COLO829 (cell line): Measurements from ENCODE around the gene MAP2.
A peak's percentile ranks its signal among the peaks of the same experiment; 100 is the strongest.

ENCODE experiments used
- DNase-seq: peaks from one replicate; pipeline ENCODE4 v3.0.0; 2012; ENCODE audit warnings: low spot score

MAP2 gene

GRCh38 chr2:209533391-209533790 is 109.5 kb downstream of the MAP2 start:
- no peak for DNase-seq

- no peak for DNase-seq
These were observed 110.4 kb downstream of the MAP2 start for GRCh38 chr2:209534228-209534627.

- DNase-seq, result no peak
These were observed 112.5 kb downstream of the MAP2 start for GRCh38 chr2:209536363-209536762.

- DNase-seq, result peak; percentile 30
These were observed 123.9 kb downstream of the MAP2 start for GRCh38 chr2:209547726-209548125.

GRCh38 chr2:209549589-209549988 is 125.7 kb downstream of the MAP2 start:
- no peak for DNase-seq

GRCh38 chr2:209553913-209554312 is 130.1 kb downstream of the MAP2 start:
- DNase-seq, result no peak

- peak; percentile 70 for DNase-seq
These were observed 132.6 kb downstream of the MAP2 start for GRCh38 chr2:209556354-209556961.

GRCh38 chr2:209560911-209561310 is 137.1 kb downstream of the MAP2 start:
- DNase-seq, result peak; percentile 60

GRCh38 chr2:209563453-209563852 is 139.6 kb downstream of the MAP2 start:
- DNase-seq, result no peak

- DNase-seq, result no peak
These were observed 141.0 kb downstream of the MAP2 start for GRCh38 chr2:209564816-209565215.

- DNase-seq, result no peak
These were observed 142.2 kb downstream of the MAP2 start for GRCh38 chr2:209565896-209566582.

- DNase-seq, result no peak
These were observed 146.3 kb downstream of the MAP2 start for GRCh38 chr2:209570194-209570593.

GRCh38 chr2:209574515-209574914 is 150.7 kb downstream of the MAP2 start:
- no peak for DNase-seq

- no peak for DNase-seq
These were observed 153.8 kb downstream of the MAP2 start for GRCh38 chr2:209577376-209578357.

- no peak for DNase-seq
These were observed 154.7 kb downstream of the MAP2 start for GRCh38 chr2:209578394-209579001.

GRCh38 chr2:209579230-209579749 is 155.4 kb downstream of the MAP2 start:
- DNase-seq, result no peak

GRCh38 chr2:209581040-209581439 is 157.2 kb downstream of the MAP2 start:
- DNase-seq, result no peak

- DNase-seq, result no peak
These were observed 158.4 kb downstream of the MAP2 start for GRCh38 chr2:209582281-209582680.

GRCh38 chr2:209584472-209584871 is 160.6 kb downstream of the MAP2 start:
- DNase-seq, result peak; percentile 13

GRCh38 chr2:209584915-209585314 is 161.1 kb downstream of the MAP2 start:
- no peak for DNase-seq

- no peak for DNase-seq
These were observed 167.2 kb downstream of the MAP2 start for GRCh38 chr2:209591021-209591420.

- DNase-seq, result peak; percentile 20
These were observed 168.3 kb downstream of the MAP2 start for GRCh38 chr2:209592106-209592505.
